Body of pancreas (tissue), 4 donors: ENCODE measurements around the gene SLC25A36.

Experiments
- CTCF ChIP-seq, 7 experiments: fragments of 450-650 bp in 4 of 7; fragments of 200-600 bp in 3 of 7; sonication (generic) in 3 of 7; IDR thresholded peaks; one replicate each; pipeline ENCODE4 v1.5.1; 2016 to 2019; ENCODE audit warnings: antibody characterized with exemption in 7 of 7
- POLR2A ChIP-seq, 3 donors: fragments of 450-650 bp; IDR thresholded peaks; one replicate each; pipeline ENCODE4 v1.6.1; 2016; ENCODE audit warnings: antibody characterized with exemption in 3 of 3, mild to moderate bottlenecking in 2 of 3

GRCh38 chr3:140974900-140975299, 33.3 kb downstream of the SLC25A36 start:
- TF ChIP-seq CTCF (IDR thresholded peaks at IDR 0.05) (no peak), POLR2A (IDR thresholded peaks at IDR 0.05) (no peak)
